Type B pancreatic cell (in vitro differentiated cells): Measurements from ENCODE around the gene KRT7. TPM values are rescaled to one million over a fixed set of nuclear protein-coding genes. Genes with fewer than 3 reads are reported as not detected.

Experiments
- DNase-seq: peaks from one replicate; pipeline ENCODE4 v3.0.0; 2021; ENCODE audit warnings: mixed read lengths; ENCODE audit not compliant: unreplicated experiment; ENCODE audit errors: extremely low spot score
- H3K27ac Mint-ChIP-seq: 2 replicates; pipeline ENCODE4 v1.8.0; 2021; ENCODE audit warnings: mild to moderate bottlenecking, mixed read lengths
- H3K27me3 Mint-ChIP-seq: 2 replicates; pipeline ENCODE4 v1.8.0; 2021; ENCODE audit warnings: mixed read lengths
- H3K36me3 Mint-ChIP-seq: 2 replicates; pipeline ENCODE4 v1.8.0; 2021; ENCODE audit warnings: mixed read lengths
- H3K4me1 Mint-ChIP-seq: one replicate; pipeline ENCODE4 v1.8.0; 2021; ENCODE audit warnings: mixed read lengths; ENCODE audit not compliant: unreplicated experiment
- H3K4me3 Mint-ChIP-seq: 2 replicates; pipeline ENCODE4 v1.8.0; 2021; ENCODE audit warnings: mild to moderate bottlenecking, mixed read lengths
- H3K9me3 Mint-ChIP-seq: 2 replicates; pipeline ENCODE4 v1.8.0; 2021; ENCODE audit warnings: mixed read lengths
- total RNA-seq: library from RNA; stranded (reverse); gene quantifications from 2 replicates; pipeline ENCODE4 v1.2.1, GENCODE V29; 2021; ENCODE audit warnings: low replicate concordance
- TF ChIP-seq, protein P1 (sequence below): fragments of 200-600 bp; sonication (generic); conservative IDR thresholded peaks from 2 replicates; pipeline ENCODE4 v1.5.0; 2021; ENCODE audit warnings: antibody characterized with exemption, mild to moderate bottlenecking

The KRT7 gene
- total RNA-seq, 1 donor from 2014 or later = 125 TPM

DNA sequence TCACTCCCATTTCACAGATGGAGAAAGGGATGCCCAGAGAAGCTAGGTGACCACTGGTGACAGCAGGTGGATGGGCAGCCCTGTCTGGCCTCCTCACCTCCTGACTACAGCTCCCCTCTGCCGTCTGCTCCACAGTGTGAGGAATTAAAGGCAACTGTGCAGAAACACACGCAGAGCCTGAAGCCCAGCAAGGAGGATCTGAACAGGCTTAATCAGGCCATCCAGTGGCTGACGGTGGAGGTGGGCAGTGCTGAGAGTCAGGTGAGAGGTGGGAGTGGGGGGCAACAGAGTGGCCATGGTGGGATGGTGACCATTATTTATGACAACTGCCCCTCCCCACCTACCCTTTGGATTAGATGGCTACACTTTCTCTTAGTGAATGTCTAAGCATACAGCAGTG lies 42.6 kb downstream of the KRT7 start:
- TF ChIP-seq, protein P1, sequence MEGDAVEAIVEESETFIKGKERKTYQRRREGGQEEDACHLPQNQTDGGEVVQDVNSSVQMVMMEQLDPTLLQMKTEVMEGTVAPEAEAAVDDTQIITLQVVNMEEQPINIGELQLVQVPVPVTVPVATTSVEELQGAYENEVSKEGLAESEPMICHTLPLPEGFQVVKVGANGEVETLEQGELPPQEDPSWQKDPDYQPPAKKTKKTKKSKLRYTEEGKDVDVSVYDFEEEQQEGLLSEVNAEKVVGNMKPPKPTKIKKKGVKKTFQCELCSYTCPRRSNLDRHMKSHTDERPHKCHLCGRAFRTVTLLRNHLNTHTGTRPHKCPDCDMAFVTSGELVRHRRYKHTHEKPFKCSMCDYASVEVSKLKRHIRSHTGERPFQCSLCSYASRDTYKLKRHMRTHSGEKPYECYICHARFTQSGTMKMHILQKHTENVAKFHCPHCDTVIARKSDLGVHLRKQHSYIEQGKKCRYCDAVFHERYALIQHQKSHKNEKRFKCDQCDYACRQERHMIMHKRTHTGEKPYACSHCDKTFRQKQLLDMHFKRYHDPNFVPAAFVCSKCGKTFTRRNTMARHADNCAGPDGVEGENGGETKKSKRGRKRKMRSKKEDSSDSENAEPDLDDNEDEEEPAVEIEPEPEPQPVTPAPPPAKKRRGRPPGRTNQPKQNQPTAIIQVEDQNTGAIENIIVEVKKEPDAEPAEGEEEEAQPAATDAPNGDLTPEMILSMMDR = no peak
- H3K4me3 Mint-ChIP-seq = no peak overlapping the region
- no peaks in the 10 kb centered on the region for H3K9me3 Mint-ChIP-seq
- H3K36me3 Mint-ChIP-seq = no peaks in the 10 kb centered on the region
- no peak overlapping the region for H3K27ac Mint-ChIP-seq
- H3K4me1 Mint-ChIP-seq = peaks cover 16% of the 10 kb centered on the region
- peak; percentile 27 for DNase-seq
- peaks cover 41% of the 10 kb centered on the region for H3K27me3 Mint-ChIP-seq

DNA sequence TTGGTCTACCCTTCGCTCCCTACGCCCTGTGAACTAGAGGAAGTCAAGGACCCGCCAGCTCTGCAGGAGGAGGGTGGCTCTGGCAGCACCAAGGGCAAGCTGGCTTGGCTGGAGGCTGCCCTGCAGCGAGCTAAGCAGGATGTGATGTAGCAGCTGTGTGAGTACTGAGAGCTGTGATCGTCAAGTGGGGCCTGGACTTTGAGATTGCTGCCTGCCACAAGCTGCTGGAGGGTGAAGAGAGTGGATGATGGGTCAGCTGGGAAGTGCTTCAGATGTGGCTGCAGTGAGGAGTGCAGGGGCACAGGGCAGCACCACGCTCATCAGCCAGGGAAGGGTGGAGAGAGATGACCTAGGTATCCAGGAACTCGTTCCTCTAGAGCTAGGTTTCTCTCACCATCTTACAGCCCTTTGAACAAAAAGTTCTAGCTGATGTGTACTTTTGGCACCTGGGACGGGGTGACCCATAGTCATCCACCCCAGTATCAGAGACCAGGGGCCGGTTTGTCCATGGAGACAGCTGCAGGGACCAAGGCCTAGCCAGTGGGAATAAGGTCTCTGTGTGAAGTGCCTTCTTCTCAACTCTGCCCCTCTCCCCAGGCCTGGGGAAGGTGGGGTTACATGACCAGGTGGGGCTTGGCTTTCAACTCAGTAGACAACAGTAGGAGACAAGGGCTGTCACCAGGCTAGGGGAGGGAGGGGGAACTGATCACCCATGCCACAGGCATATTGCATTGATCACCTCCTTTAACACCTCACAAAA lies 44.6 kb downstream of the KRT7 start:
- Mint-ChIP-seq H3K27ac (peak overlapping the region; percentile 53), H3K4me3 (no peak overlapping the region)

DNA sequence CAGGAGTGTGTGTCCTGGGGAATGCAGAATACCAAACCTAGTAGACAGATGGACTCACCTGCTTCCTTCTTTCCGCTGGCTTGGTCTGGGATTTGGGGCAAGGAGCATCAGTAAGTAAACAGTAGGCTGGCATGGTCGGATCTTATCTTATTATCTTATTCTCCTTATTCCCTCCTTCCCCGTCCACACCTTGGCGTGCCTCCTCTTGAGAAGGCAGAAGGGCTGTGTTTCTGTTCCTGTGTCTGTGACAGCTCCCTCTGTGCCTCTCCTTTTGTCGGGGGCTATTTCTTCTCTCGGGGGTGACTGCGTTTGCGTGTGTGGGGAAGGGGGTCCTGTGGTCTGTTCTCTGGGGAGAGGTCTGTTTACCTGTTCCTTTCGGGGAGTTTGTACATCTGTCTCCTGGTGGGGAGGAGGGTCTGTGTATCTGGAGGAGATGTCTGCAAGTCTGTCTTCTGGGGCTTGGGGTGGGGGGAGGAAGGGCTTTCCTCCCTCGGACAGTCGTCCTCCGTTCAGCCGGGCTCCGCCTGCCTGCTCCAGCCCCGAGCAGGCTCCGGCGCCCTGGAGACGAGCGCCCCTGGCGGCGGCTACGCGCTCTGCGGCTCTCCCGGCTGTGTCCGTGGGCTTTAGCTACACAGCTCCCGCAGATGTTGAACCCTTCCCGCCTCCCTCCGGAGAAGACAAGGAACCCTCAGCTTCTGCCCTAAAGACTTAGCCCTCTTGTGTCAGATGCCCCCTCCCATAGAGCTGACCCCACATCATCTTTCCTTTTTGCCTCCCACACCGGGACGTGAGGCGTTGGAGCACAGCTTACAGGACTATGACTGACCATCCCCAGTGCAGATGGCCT lies 45.8 kb downstream of the KRT7 start:
- TF ChIP-seq, protein P1 = peak; percentile 99
- peak overlapping the region; percentile 81 for H3K27ac Mint-ChIP-seq
- H3K27me3 Mint-ChIP-seq = peaks cover 37% of the 10 kb centered on the region
- peak overlapping the region; percentile 82 for H3K4me3 Mint-ChIP-seq
- H3K36me3 Mint-ChIP-seq = no peaks in the 10 kb centered on the region
- H3K4me1 Mint-ChIP-seq = peaks cover 22% of the 10 kb centered on the region
- peak; percentile 89 for DNase-seq
- no peaks in the 10 kb centered on the region for H3K9me3 Mint-ChIP-seq

More for the DNA sequence above, 44.6 kb downstream of the KRT7 start:
- TF ChIP-seq, protein P1 = no peak
- peak; percentile 48 for DNase-seq
- H3K27me3 Mint-ChIP-seq = peaks cover 37% of the 10 kb centered on the region
- no peaks in the 10 kb centered on the region for H3K9me3 Mint-ChIP-seq
- H3K36me3 Mint-ChIP-seq = no peaks in the 10 kb centered on the region
- peaks cover 22% of the 10 kb centered on the region for H3K4me1 Mint-ChIP-seq

DNA sequence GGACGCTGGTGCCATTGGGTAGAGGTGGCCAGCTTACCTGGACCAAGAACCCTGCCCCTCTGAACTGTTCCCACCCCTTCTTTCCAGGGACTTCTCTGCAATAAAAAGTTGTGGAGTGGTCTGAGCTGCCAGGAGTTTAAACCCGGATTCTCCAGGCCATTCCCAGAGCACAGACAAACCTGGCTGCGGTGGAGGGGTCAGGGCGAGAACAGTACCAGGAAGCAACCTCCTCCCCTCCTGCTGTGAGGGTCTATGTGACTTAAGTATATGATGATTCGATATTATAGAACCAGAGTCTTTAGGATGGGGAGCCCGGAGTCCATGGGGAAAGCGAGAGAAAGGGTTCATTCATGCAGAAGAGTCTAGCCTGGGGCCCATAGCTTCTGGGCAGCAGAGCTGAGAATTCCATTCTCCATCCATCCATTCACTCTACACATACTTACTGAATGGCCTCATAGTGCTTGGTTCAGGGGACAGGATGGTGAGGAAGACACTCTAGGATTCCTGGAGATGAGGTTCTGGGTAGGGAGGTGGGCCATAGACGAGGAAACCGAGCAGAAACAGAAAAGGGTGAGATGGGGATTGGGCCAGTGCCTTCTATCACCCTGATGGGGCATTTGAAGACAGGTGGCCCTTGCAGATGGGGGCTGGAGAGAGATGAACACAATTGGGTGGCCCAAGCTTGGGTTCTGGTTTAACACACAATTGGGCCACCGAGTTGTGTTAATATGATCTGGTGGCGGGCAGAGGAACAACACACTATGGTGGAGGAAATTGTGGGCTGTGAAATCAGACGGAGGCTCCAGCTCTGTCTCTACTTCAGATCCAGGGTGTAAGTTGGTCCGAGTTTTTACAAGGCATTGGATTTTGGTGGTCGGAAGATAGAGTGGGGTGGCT lies 46.6 kb downstream of the KRT7 start:
- H3K27me3 Mint-ChIP-seq = peaks cover 31% of the 10 kb centered on the region
- DNase-seq = peak; percentile 50

More for the DNA sequence above, 46.6 kb downstream of the KRT7 start:
- TF ChIP-seq, protein P1 = no peak
- Mint-ChIP-seq H3K4me1 (peaks cover 22% of the 10 kb centered on the region), H3K36me3 (no peaks in the 10 kb centered on the region), H3K27ac (peak overlapping the region; percentile 91), H3K4me3 (peak overlapping the region; percentile 29), H3K9me3 (no peaks in the 10 kb centered on the region)
